Mammary epithelial cell (primary cell): ENCODE results near the gene WDR20.

ENCODE experiments used
- EZH2 ChIP-seq: IDR thresholded peaks from 2 replicates; pipeline ENCODE4 v1.6.1; 2012; ENCODE audit warnings: low read length, inconsistent platforms, borderline replicate concordance
- TF ChIP-seq, protein P1 (sequence below), 2 donors: IDR thresholded peaks in 1 of 2; conservative IDR thresholded peaks in 1 of 2; 2 replicates each; pipeline ENCODE4 v1.5.1; 2011 to 2012; ENCODE audit warnings: inconsistent platforms in 2 of 2, low read length in 2 of 2, mild to moderate bottlenecking in 2 of 2, control low read depth in 1 of 2, low read depth in 1 of 2; ENCODE audit not compliant: insufficient read depth in 1 of 2; ENCODE audit errors: extremely low read depth in 1 of 2

DNA sequence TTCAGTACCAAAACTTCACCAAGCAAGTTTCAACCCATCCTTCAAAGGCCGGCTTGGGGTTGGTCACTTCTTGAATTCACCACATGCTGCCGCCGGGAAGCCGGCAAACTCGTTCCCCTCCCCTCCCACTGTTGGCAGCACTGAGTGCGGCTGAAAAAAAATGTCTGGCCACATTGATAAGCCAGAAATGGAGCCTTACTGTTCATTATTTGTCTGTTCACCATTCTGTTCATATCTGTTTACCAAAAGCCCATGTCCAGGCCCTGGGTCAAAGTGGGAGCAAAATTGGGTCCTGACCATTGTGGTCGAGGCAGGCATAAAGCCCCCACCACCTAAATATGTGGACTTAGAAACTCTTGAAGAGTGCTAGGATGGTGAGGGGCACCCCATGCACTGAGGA is 45.6 kb upstream of the WDR20 start:
- TF ChIP-seq, protein P1, sequence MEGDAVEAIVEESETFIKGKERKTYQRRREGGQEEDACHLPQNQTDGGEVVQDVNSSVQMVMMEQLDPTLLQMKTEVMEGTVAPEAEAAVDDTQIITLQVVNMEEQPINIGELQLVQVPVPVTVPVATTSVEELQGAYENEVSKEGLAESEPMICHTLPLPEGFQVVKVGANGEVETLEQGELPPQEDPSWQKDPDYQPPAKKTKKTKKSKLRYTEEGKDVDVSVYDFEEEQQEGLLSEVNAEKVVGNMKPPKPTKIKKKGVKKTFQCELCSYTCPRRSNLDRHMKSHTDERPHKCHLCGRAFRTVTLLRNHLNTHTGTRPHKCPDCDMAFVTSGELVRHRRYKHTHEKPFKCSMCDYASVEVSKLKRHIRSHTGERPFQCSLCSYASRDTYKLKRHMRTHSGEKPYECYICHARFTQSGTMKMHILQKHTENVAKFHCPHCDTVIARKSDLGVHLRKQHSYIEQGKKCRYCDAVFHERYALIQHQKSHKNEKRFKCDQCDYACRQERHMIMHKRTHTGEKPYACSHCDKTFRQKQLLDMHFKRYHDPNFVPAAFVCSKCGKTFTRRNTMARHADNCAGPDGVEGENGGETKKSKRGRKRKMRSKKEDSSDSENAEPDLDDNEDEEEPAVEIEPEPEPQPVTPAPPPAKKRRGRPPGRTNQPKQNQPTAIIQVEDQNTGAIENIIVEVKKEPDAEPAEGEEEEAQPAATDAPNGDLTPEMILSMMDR (conservative IDR thresholded peaks at IDR 0.05 in 1 of 2, IDR thresholded peaks at IDR 0.05 in 1 of 2; ENCODE audit: extremely low read depth in 1 of 2, insufficient read depth in 1 of 2, low read depth in 1 of 2, low read length in 2 of 2) = no peak
- no peak for TF ChIP-seq EZH2
